Choroid plexus epithelial cell (primary cell): ENCODE measurements around the gene ERV3-1.

ENCODE experiments used
- DNase-seq: peaks from one replicate; pipeline ENCODE4 v3.0.0-alpha.2; 2010; ENCODE audit warnings: low read depth
- H3K4me3 ChIP-seq: 2 replicates; pipeline ENCODE4 v1.5.1; 2011; ENCODE audit warnings: low read depth, mild to moderate bottlenecking, control low read depth, low read length, moderate library complexity
- CTCF ChIP-seq: conservative IDR thresholded peaks from 2 replicates; pipeline ENCODE4 v1.5.1; 2011; ENCODE audit warnings: low read depth, mild to moderate bottlenecking, control low read depth, inconsistent platforms, low read length, moderate library complexity

The ERV3-1 gene

DNA sequence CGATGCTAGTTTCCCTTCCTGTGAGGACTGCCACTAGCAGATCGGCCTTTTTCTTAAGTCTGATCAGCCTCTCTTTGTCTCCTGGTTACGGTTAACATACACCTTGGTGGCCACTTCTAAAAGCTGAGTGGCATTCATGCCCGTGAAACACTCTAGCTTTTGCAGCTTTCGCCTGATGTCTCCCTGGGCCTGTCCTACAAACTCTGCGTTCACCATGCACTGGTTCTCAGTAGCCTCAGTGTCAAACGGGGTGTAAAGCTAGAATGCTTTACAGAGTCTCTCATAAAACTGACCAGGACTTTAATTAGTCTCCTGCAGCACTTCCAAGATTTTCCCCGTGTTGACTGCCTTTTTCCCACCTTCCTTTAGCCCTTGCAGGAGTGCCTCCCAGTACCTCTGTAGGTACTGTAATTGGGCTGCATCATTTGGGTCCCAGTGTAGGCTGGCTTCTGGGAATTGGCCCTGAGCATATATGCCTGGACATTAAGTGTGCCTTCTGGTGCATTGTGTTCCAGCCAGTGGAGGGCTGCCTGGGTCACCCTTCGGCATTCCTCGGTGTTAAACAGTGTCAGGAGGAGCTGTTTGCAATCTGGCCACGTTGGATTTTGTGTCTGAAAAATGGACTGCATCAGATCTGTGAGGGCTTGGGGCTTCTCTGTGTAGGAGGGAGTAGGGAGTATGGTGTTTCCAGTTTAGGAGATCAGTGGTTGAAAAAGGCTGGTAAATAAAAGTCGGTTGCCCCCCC is 9.2 kb downstream of the ERV3-1 start:
- H3K4me3 ChIP-seq = no peak overlapping the region
- DNase-seq = no peak
- no peak for TF ChIP-seq CTCF

GRCh38 chr7:64996305-64996704 is 10.2 kb downstream of the ERV3-1 start:
- DNase-seq = no peak
- TF ChIP-seq CTCF = no peak
- H3K4me3 ChIP-seq = no peak overlapping the region

- H3K4me3 ChIP-seq = no peak overlapping the region
- no peak for DNase-seq
- TF ChIP-seq CTCF = no peak
Measured at GRCh38 chr7:64993901-64994300, 12.6 kb downstream of the ERV3-1 start.

- no peak overlapping the region for H3K4me3 ChIP-seq
- DNase-seq = no peak
- TF ChIP-seq CTCF = no peak
Measured at GRCh38 chr7:64992971-64993370, 13.5 kb downstream of the ERV3-1 start.

- no peak for DNase-seq
- H3K4me3 ChIP-seq = no peak within 1 kb of the TSS
- TF ChIP-seq CTCF = no peak
Measured at GRCh38 chr7:64990936-64991335, 15.6 kb downstream of the ERV3-1 start, which contains the start of gene ZNF117. Gene ZNF117 (minus strand): TSS chr7:64991036.

DNA sequence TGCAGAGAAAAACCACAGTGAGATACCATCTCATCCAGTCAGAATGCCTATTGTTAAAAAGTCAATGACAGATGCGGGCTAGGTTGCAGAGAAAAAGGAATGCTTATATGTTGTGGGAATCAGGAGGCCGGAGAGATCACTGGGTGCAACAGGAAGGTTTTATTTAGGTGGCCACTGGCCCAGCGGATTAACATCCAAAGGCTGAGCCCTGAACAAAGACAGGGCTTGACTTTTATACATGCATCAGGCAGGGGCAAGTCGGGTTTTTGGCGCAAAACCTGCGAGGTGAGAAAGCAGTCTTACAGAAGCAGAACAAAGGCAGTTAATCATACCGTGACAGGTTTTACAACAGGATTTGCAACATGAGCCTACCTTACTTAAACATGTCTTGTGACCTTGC is 16.3 kb downstream of the ERV3-1 start:
- DNase-seq = no peak
- no peak for TF ChIP-seq CTCF
- no peak overlapping the region for H3K4me3 ChIP-seq
